GM23338 (cell line): ENCODE data around the gene ABL2. TPM values are rescaled to one million over a fixed set of nuclear protein-coding genes. Genes with fewer than 3 reads are reported as not detected.

Experiments
- ATAC-seq: fragments of 200-7000 bp; cut with Tn5 transposase; 3 replicates; pipeline ENCODE4 v1.9.1; 2020
- DNase-seq: peaks from one replicate; pipeline ENCODE4 v3.0.0-alpha.2; 2015; ENCODE audit warnings: low spot score
- H2AFZ ChIP-seq: fragments of 200-600 bp; sonication (generic); 2 replicates; pipeline ENCODE4 v1.8.0; 2016; ENCODE audit warnings: antibody characterized with exemption, mild to moderate bottlenecking, moderate library complexity
- H3F3A ChIP-seq: fragments of 200-600 bp; sonication (generic); replicated peaks from 2 replicates; pipeline ENCODE4 v1.8.0; 2017; ENCODE audit warnings: antibody characterized with exemption, mixed run types, low read depth
- H3K27ac ChIP-seq: fragments of 200-600 bp; sonication (generic); 2 replicates; pipeline ENCODE4 v1.6.1; 2016; ENCODE audit warnings: low read depth
- H3K27me3 ChIP-seq: fragments of 200-600 bp; sonication (generic); 2 replicates; pipeline ENCODE4 v1.8.0; 2016; ENCODE audit warnings: mild to moderate bottlenecking, mixed run types, moderate library complexity; ENCODE audit not compliant: insufficient read depth
- H3K36me3 ChIP-seq: fragments of 200-600 bp; sonication (generic); 2 replicates; pipeline ENCODE4 v1.8.0; 2016; ENCODE audit warnings: mild to moderate bottlenecking; ENCODE audit not compliant: insufficient read depth
- H3K4me1 ChIP-seq: fragments of 200-600 bp; sonication (generic); 2 replicates; pipeline ENCODE4 v1.8.0; 2016; ENCODE audit warnings: mild to moderate bottlenecking, moderate library complexity; ENCODE audit not compliant: insufficient read depth
- H3K4me2 ChIP-seq: fragments of 200-600 bp; sonication (generic); 2 replicates; pipeline ENCODE4 v1.7.1; 2017; ENCODE audit warnings: mixed run types
- H3K4me3 ChIP-seq: fragments of 200-600 bp; sonication (generic); 2 replicates; pipeline ENCODE4 v1.6.1; 2016; ENCODE audit warnings: mixed run types
- H3K79me2 ChIP-seq: fragments of 200-600 bp; sonication (generic); replicated peaks from 2 replicates; pipeline ENCODE4 v1.8.0; 2017; ENCODE audit warnings: mild to moderate bottlenecking; ENCODE audit not compliant: insufficient read depth
- H3K9me2 ChIP-seq: fragments of 200-600 bp; sonication (generic); 2 replicates; pipeline ENCODE4 v1.8.0; 2017; ENCODE audit not compliant: insufficient read depth
- H4K20me1 ChIP-seq: fragments of 200-600 bp; sonication (generic); replicated peaks from 2 replicates; pipeline ENCODE4 v1.8.0; 2017; ENCODE audit warnings: mild to moderate bottlenecking; ENCODE audit not compliant: insufficient read depth
- H3K27ac Mint-ChIP-seq: 2 replicates; pipeline ENCODE4 v1.8.0; 2020; ENCODE audit warnings: inconsistent platforms, mild to moderate bottlenecking, moderate library complexity, mixed read lengths
- H3K27me3 Mint-ChIP-seq: 3 replicates; pipeline ENCODE4 v1.8.0; 2022; ENCODE audit warnings: low read depth, mild to moderate bottlenecking, moderate library complexity, mixed read lengths, inconsistent platforms; ENCODE audit not compliant: insufficient read depth, poor library complexity
- H3K36me3 Mint-ChIP-seq: 3 replicates; pipeline ENCODE4 v1.8.0; 2021; ENCODE audit warnings: low read depth, mild to moderate bottlenecking, inconsistent platforms, moderate library complexity, mixed read lengths
- H3K4me1 Mint-ChIP-seq: 3 replicates; pipeline ENCODE4 v1.8.0; 2020; ENCODE audit warnings: mild to moderate bottlenecking, inconsistent platforms, mixed read lengths
- H3K4me3 Mint-ChIP-seq: 3 replicates; pipeline ENCODE4 v1.8.0; 2021; ENCODE audit warnings: moderate library complexity, mild to moderate bottlenecking, inconsistent platforms, mixed read lengths
- H3K9me3 Mint-ChIP-seq: 3 replicates; pipeline ENCODE4 v1.8.0; 2020; ENCODE audit warnings: moderate library complexity, mild to moderate bottlenecking, inconsistent platforms, mixed read lengths
- CREB1 ChIP-seq: fragments of 250-450 bp; sonication (Bioruptor Pico); IDR thresholded peaks from 2 replicates; pipeline ENCODE4 v1.5.0; 2020; ENCODE audit warnings: low read depth, mild to moderate bottlenecking, moderate library complexity
- EZH2 ChIP-seq: fragments of 200-600 bp; sonication (generic); IDR thresholded peaks from one replicate; pipeline ENCODE4 v1.8.0; 2017; ENCODE audit warnings: antibody characterized with exemption, mild to moderate bottlenecking, low read depth; ENCODE audit not compliant: unreplicated experiment
- EZH2phosphoT487 ChIP-seq: fragments of 200-600 bp; sonication (generic); IDR thresholded peaks from one replicate; pipeline ENCODE4 v1.8.1; 2018; ENCODE audit warnings: antibody characterized with exemption; ENCODE audit not compliant: unreplicated experiment
- JUNB ChIP-seq: IDR thresholded peaks from one replicate; pipeline ENCODE4 v1.6.1; 2016; ENCODE audit warnings: antibody characterized with exemption; ENCODE audit not compliant: unreplicated experiment
- NANOG ChIP-seq: IDR thresholded peaks from 2 replicates; pipeline ENCODE4 v1.6.1; 2016; ENCODE audit warnings: antibody characterized with exemption, borderline replicate concordance
- POLR2AphosphoS5 ChIP-seq: IDR thresholded peaks from 2 replicates; pipeline ENCODE4 v1.6.1; 2016; ENCODE audit warnings: antibody characterized with exemption, low read depth
- STAT1 ChIP-seq: IDR thresholded peaks from one replicate; pipeline ENCODE4 v1.6.1; 2016; ENCODE audit warnings: antibody characterized with exemption; ENCODE audit not compliant: unreplicated experiment
- ZNF114 ChIP-seq: fragments of 250-450 bp; sonication (Bioruptor Pico); IDR thresholded peaks from 2 replicates; pipeline ENCODE4 v1.5.0; 2020; ENCODE audit warnings: mild to moderate bottlenecking, moderate library complexity
- ZNF331 ChIP-seq: fragments of 250-450 bp; sonication (Bioruptor Pico); IDR thresholded peaks from 2 replicates; pipeline ENCODE4 v1.5.0; 2020; ENCODE audit warnings: low read depth, mild to moderate bottlenecking, moderate library complexity
- polyA plus RNA-seq: library from polyadenylated mRNA; unstranded; fragments of >200 nt; fragmentation: Nextera tagmentation; extraction: Ambion mirVana; gene quantifications from 2 replicates; pipeline ENCODE4 v1.2.1, GENCODE V29; 2016
- total RNA-seq: library from RNA; depleted of rRNA; stranded (reverse); fragments of >200 nt; shearing (Covaris generic); gene quantifications from 2 replicates; pipeline ENCODE4 v1.2.3, GENCODE V29; 2014
- TF ChIP-seq, protein P1 (sequence below): fragments of 250-450 bp; sonication (Bioruptor Pico); IDR thresholded peaks from 2 replicates; pipeline ENCODE4 v1.5.0; 2020; ENCODE audit warnings: mild to moderate bottlenecking, moderate library complexity
- TF ChIP-seq, protein P2 (sequence below), 2 experiments: fragments of 200-600 bp in 1 of 2; sonication (generic) in 1 of 2; conservative IDR thresholded peaks; 2 replicates each; pipeline versions ENCODE4 v1.5.1 to v1.6.1; 2016 to 2017; ENCODE audit warnings: antibody characterized with exemption in 2 of 2, low read depth in 2 of 2, mild to moderate bottlenecking in 2 of 2, moderate library complexity in 1 of 2
- TF ChIP-seq, protein P3 (sequence below): IDR thresholded peaks from 2 replicates; pipeline ENCODE4 v1.6.1; 2016; ENCODE audit warnings: antibody characterized with exemption
- TF ChIP-seq, protein P4 (sequence below): IDR thresholded peaks from one replicate; pipeline ENCODE4 v1.6.1; 2018; ENCODE audit warnings: antibody characterized with exemption; ENCODE audit not compliant: unreplicated experiment

Gene ABL2
- total and polyA plus RNA-seq, 2 experiments from 2014 or later = 5.8 to 22.7 TPM

DNA sequence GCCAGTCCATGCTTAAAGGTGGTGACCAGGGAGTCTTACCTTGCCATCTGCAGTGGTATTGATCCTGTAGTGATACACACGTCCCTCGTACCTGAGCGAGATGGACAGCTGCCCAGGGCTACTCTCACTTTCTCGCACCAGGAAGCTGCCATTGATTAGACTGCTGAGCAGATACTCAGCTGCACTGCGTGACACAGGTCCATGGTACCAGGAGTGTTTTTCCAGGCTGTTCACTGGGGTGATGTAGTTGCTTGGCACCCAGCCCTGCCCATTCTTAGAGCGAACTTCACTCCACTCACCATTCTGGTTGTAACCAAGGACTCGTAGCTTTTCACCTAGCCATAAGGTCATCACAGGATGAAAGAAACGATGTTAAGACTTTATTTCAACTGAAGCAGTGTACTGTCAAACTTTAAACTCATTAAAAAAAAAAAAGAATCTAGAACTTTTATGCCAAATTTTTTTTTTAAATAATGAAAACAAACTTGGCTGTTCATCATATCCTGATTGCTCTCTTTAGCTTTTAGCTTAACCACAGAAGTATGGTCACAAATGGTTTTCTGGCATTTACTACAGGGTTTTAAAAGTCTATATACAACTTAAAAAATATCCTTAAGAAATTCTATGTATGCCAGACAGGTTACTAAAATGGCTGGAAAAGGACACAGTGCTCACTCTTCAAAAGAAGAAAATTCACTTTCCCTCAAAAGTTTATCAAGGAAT lies 103.0 kb downstream of the ABL2 start:
- no peaks in the 10 kb centered on the region for H3K9me2 ChIP-seq
- peaks cover 2% of the 10 kb centered on the region; the same call in 1 of the 2 replicates for H3K4me1 ChIP-seq
- H3K79me2 ChIP-seq = no peaks in the 10 kb centered on the region; the same call in 1 of the 2 replicates
- no peak overlapping the region for H3K4me2 ChIP-seq
- no peaks in the 10 kb centered on the region; the same call in 1 of the 2 replicates for H4K20me1 ChIP-seq
- H3K9me3 Mint-ChIP-seq = no peaks in the 10 kb centered on the region
- TF ChIP-seq, protein P1, sequence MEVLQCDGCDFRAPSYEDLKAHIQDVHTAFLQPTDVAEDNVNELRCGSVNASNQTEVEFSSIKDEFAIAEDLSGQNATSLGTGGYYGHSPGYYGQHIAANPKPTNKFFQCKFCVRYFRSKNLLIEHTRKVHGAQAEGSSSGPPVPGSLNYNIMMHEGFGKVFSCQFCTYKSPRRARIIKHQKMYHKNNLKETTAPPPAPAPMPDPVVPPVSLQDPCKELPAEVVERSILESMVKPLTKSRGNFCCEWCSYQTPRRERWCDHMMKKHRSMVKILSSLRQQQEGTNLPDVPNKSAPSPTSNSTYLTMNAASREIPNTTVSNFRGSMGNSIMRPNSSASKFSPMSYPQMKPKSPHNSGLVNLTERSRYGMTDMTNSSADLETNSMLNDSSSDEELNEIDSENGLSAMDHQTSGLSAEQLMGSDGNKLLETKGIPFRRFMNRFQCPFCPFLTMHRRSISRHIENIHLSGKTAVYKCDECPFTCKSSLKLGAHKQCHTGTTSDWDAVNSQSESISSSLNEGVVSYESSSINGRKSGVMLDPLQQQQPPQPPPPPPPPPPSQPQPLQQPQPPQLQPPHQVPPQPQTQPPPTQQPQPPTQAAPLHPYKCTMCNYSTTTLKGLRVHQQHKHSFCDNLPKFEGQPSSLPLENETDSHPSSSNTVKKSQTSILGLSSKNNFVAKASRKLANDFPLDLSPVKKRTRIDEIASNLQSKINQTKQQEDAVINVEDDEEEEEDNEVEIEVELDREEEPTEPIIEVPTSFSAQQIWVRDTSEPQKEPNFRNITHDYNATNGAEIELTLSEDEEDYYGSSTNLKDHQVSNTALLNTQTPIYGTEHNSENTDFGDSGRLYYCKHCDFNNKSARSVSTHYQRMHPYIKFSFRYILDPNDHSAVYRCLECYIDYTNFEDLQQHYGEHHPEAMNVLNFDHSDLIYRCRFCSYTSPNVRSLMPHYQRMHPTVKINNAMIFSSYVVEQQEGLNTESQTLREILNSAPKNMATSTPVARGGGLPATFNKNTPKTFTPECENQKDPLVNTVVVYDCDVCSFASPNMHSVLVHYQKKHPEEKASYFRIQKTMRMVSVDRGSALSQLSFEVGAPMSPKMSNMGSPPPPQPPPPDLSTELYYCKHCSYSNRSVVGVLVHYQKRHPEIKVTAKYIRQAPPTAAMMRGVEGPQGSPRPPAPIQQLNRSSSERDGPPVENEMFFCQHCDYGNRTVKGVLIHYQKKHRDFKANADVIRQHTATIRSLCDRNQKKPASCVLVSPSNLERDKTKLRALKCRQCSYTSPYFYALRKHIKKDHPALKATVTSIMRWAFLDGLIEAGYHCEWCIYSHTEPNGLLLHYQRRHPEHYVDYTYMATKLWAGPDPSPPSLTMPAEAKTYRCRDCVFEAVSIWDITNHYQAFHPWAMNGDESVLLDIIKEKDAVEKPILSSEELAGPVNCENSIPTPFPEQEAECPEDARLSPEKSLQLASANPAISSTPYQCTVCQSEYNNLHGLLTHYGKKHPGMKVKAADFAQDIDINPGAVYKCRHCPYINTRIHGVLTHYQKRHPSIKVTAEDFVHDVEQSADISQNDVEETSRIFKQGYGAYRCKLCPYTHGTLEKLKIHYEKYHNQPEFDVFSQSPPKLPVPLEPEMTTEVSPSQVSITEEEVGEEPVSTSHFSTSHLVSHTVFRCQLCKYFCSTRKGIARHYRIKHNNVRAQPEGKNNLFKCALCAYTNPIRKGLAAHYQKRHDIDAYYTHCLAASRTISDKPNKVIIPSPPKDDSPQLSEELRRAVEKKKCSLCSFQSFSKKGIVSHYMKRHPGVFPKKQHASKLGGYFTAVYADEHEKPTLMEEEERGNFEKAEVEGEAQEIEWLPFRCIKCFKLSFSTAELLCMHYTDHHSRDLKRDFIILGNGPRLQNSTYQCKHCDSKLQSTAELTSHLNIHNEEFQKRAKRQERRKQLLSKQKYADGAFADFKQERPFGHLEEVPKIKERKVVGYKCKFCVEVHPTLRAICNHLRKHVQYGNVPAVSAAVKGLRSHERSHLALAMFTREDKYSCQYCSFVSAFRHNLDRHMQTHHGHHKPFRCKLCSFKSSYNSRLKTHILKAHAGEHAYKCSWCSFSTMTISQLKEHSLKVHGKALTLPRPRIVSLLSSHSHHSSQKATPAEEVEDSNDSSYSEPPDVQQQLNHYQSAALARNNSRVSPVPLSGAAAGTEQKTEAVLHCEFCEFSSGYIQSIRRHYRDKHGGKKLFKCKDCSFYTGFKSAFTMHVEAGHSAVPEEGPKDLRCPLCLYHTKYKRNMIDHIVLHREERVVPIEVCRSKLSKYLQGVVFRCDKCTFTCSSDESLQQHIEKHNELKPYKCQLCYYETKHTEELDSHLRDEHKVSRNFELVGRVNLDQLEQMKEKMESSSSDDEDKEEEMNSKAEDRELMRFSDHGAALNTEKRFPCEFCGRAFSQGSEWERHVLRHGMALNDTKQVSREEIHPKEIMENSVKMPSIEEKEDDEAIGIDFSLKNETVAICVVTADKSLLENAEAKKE (CRISPR knock-in tag) = no peak
- no peak for TF ChIP-seq CREB1 (CRISPR knock-in tag)
- TF ChIP-seq, protein P2, sequence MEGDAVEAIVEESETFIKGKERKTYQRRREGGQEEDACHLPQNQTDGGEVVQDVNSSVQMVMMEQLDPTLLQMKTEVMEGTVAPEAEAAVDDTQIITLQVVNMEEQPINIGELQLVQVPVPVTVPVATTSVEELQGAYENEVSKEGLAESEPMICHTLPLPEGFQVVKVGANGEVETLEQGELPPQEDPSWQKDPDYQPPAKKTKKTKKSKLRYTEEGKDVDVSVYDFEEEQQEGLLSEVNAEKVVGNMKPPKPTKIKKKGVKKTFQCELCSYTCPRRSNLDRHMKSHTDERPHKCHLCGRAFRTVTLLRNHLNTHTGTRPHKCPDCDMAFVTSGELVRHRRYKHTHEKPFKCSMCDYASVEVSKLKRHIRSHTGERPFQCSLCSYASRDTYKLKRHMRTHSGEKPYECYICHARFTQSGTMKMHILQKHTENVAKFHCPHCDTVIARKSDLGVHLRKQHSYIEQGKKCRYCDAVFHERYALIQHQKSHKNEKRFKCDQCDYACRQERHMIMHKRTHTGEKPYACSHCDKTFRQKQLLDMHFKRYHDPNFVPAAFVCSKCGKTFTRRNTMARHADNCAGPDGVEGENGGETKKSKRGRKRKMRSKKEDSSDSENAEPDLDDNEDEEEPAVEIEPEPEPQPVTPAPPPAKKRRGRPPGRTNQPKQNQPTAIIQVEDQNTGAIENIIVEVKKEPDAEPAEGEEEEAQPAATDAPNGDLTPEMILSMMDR (conservative IDR thresholded peaks at IDR 0.05; ENCODE audit: low read depth in 2 of 2) = no peak
- no peak for TF ChIP-seq ZNF114 (CRISPR knock-in tag)
- no peak for TF ChIP-seq EZH2
- TF ChIP-seq JUNB = no peak
- TF ChIP-seq STAT1 = no peak
- no peak for TF ChIP-seq ZNF331 (CRISPR knock-in tag)
- TF ChIP-seq NANOG = no peak
- TF ChIP-seq EZH2phosphoT487 = no peak
- TF ChIP-seq, protein P3, sequence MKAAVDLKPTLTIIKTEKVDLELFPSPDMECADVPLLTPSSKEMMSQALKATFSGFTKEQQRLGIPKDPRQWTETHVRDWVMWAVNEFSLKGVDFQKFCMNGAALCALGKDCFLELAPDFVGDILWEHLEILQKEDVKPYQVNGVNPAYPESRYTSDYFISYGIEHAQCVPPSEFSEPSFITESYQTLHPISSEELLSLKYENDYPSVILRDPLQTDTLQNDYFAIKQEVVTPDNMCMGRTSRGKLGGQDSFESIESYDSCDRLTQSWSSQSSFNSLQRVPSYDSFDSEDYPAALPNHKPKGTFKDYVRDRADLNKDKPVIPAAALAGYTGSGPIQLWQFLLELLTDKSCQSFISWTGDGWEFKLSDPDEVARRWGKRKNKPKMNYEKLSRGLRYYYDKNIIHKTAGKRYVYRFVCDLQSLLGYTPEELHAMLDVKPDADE = no peak
- TF ChIP-seq, protein P4, sequence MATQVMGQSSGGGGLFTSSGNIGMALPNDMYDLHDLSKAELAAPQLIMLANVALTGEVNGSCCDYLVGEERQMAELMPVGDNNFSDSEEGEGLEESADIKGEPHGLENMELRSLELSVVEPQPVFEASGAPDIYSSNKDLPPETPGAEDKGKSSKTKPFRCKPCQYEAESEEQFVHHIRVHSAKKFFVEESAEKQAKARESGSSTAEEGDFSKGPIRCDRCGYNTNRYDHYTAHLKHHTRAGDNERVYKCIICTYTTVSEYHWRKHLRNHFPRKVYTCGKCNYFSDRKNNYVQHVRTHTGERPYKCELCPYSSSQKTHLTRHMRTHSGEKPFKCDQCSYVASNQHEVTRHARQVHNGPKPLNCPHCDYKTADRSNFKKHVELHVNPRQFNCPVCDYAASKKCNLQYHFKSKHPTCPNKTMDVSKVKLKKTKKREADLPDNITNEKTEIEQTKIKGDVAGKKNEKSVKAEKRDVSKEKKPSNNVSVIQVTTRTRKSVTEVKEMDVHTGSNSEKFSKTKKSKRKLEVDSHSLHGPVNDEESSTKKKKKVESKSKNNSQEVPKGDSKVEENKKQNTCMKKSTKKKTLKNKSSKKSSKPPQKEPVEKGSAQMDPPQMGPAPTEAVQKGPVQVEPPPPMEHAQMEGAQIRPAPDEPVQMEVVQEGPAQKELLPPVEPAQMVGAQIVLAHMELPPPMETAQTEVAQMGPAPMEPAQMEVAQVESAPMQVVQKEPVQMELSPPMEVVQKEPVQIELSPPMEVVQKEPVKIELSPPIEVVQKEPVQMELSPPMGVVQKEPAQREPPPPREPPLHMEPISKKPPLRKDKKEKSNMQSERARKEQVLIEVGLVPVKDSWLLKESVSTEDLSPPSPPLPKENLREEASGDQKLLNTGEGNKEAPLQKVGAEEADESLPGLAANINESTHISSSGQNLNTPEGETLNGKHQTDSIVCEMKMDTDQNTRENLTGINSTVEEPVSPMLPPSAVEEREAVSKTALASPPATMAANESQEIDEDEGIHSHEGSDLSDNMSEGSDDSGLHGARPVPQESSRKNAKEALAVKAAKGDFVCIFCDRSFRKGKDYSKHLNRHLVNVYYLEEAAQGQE = no peak
- TF ChIP-seq POLR2AphosphoS5 = no peak
- ATAC-seq (no peak), DNase-seq (no peak)
- H3K4me1 Mint-ChIP-seq = no peaks in the 10 kb centered on the region
- H3K27ac Mint-ChIP-seq = no peak overlapping the region
- peaks cover 7% of the 10 kb centered on the region; the same call in 1 of the 2 replicates for H3K36me3 ChIP-seq
- H3K4me3 Mint-ChIP-seq = no peak overlapping the region
- no peak overlapping the region for H3K27ac ChIP-seq
- no peak overlapping the region for H2AFZ ChIP-seq
- 0 out of 2 replicates have a peak, but pooled peaks cover 2% of the 10 kb centered on the region for H3F3A ChIP-seq
- no peak overlapping the region for H3K4me3 ChIP-seq
- H3K27me3 ChIP-seq = no peaks in the 10 kb centered on the region
- H3K36me3 Mint-ChIP-seq = peaks cover 8% of the 10 kb centered on the region; the same call in 2 of the 3 replicates
- H3K27me3 Mint-ChIP-seq = no peaks in the 10 kb centered on the region
